ENCODE results near the gene NEDD9.

The NEDD9 gene

GRCh38 chr6:11183761-11184362 lies 48.6 kb downstream of the NEDD9 start:
- H3K27me3 ChIP-seq (ENCODE audit: low read length), result no peaks in the 10 kb centered on the region
- H3K9me2 ChIP-seq (replicated peaks; ENCODE audit: insufficient read depth, low read length), result no peaks in the 10 kb centered on the region
- H3F3A ChIP-seq (ENCODE audit: insufficient read depth), result 0 out of 2 replicates have a peak, but pooled peaks cover 6% of the 10 kb centered on the region
- no peak overlapping the region for H3K4me2 ChIP-seq (ENCODE audit: low read depth, low read length, poor library complexity, severe bottlenecking)
- H3K9me3 ChIP-seq (ENCODE audit: insufficient read depth, low read length), result peaks cover 9% of the 10 kb centered on the region; the same call in 1 of the 2 replicates
- no peak overlapping the region for H3K27ac ChIP-seq (ENCODE audit: low read depth, low read length)
- no peak overlapping the region for H3K4me3 ChIP-seq (ENCODE audit: insufficient read depth, low read length, poor library complexity, severe bottlenecking)
- H4K20me1 ChIP-seq (ENCODE audit: low read depth, low read length), result no peaks in the 10 kb centered on the region
- H3K36me3 ChIP-seq (ENCODE audit: low read length), result peaks cover 66% of the 10 kb centered on the region
- no peaks in the 10 kb centered on the region for H3K79me2 ChIP-seq (ENCODE audit: insufficient read depth, low read length)
- TF ChIP-seq EZH2phosphoT487 (conservative IDR thresholded peaks at IDR 0.05; ENCODE audit: low read length) (no peak), CTCF (IDR thresholded peaks at IDR 0.05; ENCODE audit: insufficient read depth, low read length, poor library complexity, severe bottlenecking) (no peak)
- no peak overlapping the region for H2AFZ ChIP-seq (ENCODE audit: low read depth, low read length, severe bottlenecking)
- H3K9ac ChIP-seq (ENCODE audit: low read length), result no peak overlapping the region

GRCh38 chr6:11181478-11182136 lies 50.9 kb downstream of the NEDD9 start:
- no peaks in the 10 kb centered on the region for H3K79me2 ChIP-seq (ENCODE audit: insufficient read depth, low read length)
- TF ChIP-seq EZH2phosphoT487 (conservative IDR thresholded peaks at IDR 0.05; ENCODE audit: low read length) (no peak), CTCF (IDR thresholded peaks at IDR 0.05; ENCODE audit: insufficient read depth, low read length, poor library complexity, severe bottlenecking) (no peak)

GRCh38 chr6:11179419-11180202 lies 52.9 kb downstream of the NEDD9 start:
- Histone ChIP-seq H3K9me2 (replicated peaks; ENCODE audit: insufficient read depth, low read length) (no peaks in the 10 kb centered on the region), H3K36me3 (ENCODE audit: low read length) (peaks cover 32% of the 10 kb centered on the region), H2AFZ (ENCODE audit: low read depth, low read length, severe bottlenecking) (no peak overlapping the region), H3K9me3 (ENCODE audit: insufficient read depth, low read length) (peaks cover 9% of the 10 kb centered on the region; the same call in 1 of the 2 replicates), H3K4me3 (ENCODE audit: insufficient read depth, low read length, poor library complexity, severe bottlenecking) (no peak overlapping the region), H3K9ac (ENCODE audit: low read length) (no peak overlapping the region), H3K79me2 (ENCODE audit: insufficient read depth, low read length) (no peaks in the 10 kb centered on the region), H3K27ac (ENCODE audit: low read depth, low read length) (no peak overlapping the region), H3K4me2 (ENCODE audit: low read depth, low read length, poor library complexity, severe bottlenecking) (no peak overlapping the region), H3F3A (ENCODE audit: insufficient read depth) (0 out of 2 replicates have a peak, but pooled peaks cover 6% of the 10 kb centered on the region), H3K27me3 (ENCODE audit: low read length) (no peaks in the 10 kb centered on the region), H4K20me1 (ENCODE audit: low read depth, low read length) (no peaks in the 10 kb centered on the region)
- no peak for TF ChIP-seq CTCF (IDR thresholded peaks at IDR 0.05; ENCODE audit: insufficient read depth, low read length, poor library complexity, severe bottlenecking)
- no peak for TF ChIP-seq EZH2phosphoT487 (conservative IDR thresholded peaks at IDR 0.05; ENCODE audit: low read length)

More at GRCh38 chr6:11181478-11182136, 50.9 kb downstream of the NEDD9 start:
- Histone ChIP-seq H3K27me3 (ENCODE audit: low read length) (no peaks in the 10 kb centered on the region), H3K9ac (ENCODE audit: low read length) (no peak overlapping the region), H3F3A (ENCODE audit: insufficient read depth) (0 out of 2 replicates have a peak, but pooled peaks cover 6% of the 10 kb centered on the region), H2AFZ (ENCODE audit: low read depth, low read length, severe bottlenecking) (no peak overlapping the region), H3K4me3 (ENCODE audit: insufficient read depth, low read length, poor library complexity, severe bottlenecking) (no peak overlapping the region), H3K36me3 (ENCODE audit: low read length) (peaks cover 47% of the 10 kb centered on the region), H3K4me2 (ENCODE audit: low read depth, low read length, poor library complexity, severe bottlenecking) (no peak overlapping the region), H3K27ac (ENCODE audit: low read depth, low read length) (no peak overlapping the region), H4K20me1 (ENCODE audit: low read depth, low read length) (no peaks in the 10 kb centered on the region), H3K9me3 (ENCODE audit: insufficient read depth, low read length) (peaks cover 9% of the 10 kb centered on the region; the same call in 1 of the 2 replicates), H3K9me2 (replicated peaks; ENCODE audit: insufficient read depth, low read length) (no peaks in the 10 kb centered on the region)

Measured in SU-DHL-6 (cell line).